H1 (cell line): Measurements from ENCODE around the gene ARHGEF19. TPM values are rescaled to one million over a fixed set of nuclear protein-coding genes. Genes with fewer than 3 reads are reported as not detected.

Experiments
- SP2 ChIP-seq: IDR thresholded peaks from 2 replicates; pipeline ENCODE4 v1.6.1; 2012; ENCODE audit warnings: mild to moderate bottlenecking, low read length, inconsistent platforms
- polyA plus RNA-seq, 7 experiments: library from polyadenylated mRNA; depleted of rRNA in 3 of 7; stranded (reverse) in 5 of 7; unstranded in 2 of 7; fragments of >200 nt in 5 of 7; fragments of 200-250 nt in 2 of 7; gene quantifications; 1 replicate in 5 of 7; 2 replicates in 1 of 7; 4 replicates in 1 of 7; pipeline versions ENCODE4 v1.2.1 to v1.2.3, GENCODE V29; 2011 to 2013; ENCODE audit warnings: missing spikeins in 2 of 7, mixed read lengths in 2 of 7
- total RNA-seq: library from RNA; stranded (reverse); fragmentation: NEBNext Ultra II Directional; extraction: Animal tissue kit (Norgen Biotek cat#: 25700); gene quantifications from 2 replicates; pipeline ENCODE4 v1.2.1, GENCODE V29; 2021
- TF ChIP-seq, protein P1 (sequence below): IDR thresholded peaks from 2 replicates; pipeline ENCODE4 v1.6.1; 2011; ENCODE audit warnings: low read depth, mild to moderate bottlenecking, low read length; ENCODE audit not compliant: insufficient read depth

ARHGEF19 gene
- total and polyA plus RNA-seq, 2 of the 8 experiments (the other 6 are each of a cell fraction or from before 2014, with no cell fraction given): 47.5 to 56.4 TPM

DNA sequence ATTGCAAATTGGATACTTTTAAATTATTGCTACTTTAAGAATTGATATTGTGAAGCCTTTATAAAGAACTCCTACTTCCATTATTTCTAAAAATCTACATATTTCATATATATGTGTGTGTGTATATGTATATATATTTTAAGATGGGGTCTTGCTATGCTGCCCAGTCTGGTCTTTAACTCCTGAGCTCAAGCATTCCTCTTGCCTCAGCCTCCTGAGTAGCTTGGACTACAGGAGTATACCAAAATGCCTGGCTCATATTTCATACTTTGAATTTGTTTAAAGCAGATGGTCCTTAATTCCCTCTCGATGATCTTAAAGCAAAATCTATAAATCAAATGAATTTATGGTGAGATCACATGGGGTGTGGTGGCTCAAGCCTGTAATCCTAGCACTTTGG is 49.6 kb upstream of the ARHGEF19 start (continued):
- TF ChIP-seq, protein P1, sequence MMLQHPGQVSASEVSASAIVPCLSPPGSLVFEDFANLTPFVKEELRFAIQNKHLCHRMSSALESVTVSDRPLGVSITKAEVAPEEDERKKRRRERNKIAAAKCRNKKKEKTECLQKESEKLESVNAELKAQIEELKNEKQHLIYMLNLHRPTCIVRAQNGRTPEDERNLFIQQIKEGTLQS: no peak
- no peak for TF ChIP-seq SP2
